Endometrial microvascular endothelial cells (primary cell): ENCODE results near the gene NUP50. TPM values are rescaled to one million over a fixed set of nuclear protein-coding genes. Genes with fewer than 3 reads are reported as not detected.

Experiments
- in situ Hi-C: cut with HindIII; loops from 2 replicates; pipeline ENCODE4 v1.10.0; 2017; ENCODE audit warnings: low sequenced_read_pairs, low pct_unique_long_range_greater_than_20kb; ENCODE audit errors: inconsistent ontology term
- total RNA-seq: library from RNA; depleted of rRNA; stranded (reverse); fragments of >200 nt; gene quantifications from one replicate; pipeline ENCODE4 v1.2.3, GENCODE V29; 2015; ENCODE audit errors: inconsistent ontology term

NUP50 gene
- total RNA-seq, 1 donor from 2014 or later = 107 TPM

- in situ Hi-C loops = no loop called here
Observed at GRCh38 chr22:45157907-45158306, 5.8 kb upstream of the NUP50 start.

GRCh38 chr22:45159652-45160462, 3.9 kb upstream of the NUP50 start:
- in situ Hi-C loops = no loop called here

GRCh38 chr22:45162531-45162930, 1.2 kb upstream of the NUP50 start:
- in situ Hi-C loops = no loop called here

GRCh38 chr22:45163099-45163450, 650 bp upstream of the NUP50 start:
- in situ Hi-C loops = no loop called here

GRCh38 chr22:45164270-45165088, 754 bp downstream of the NUP50 start:
- in situ Hi-C loops = no loop called here

GRCh38 chr22:45166932-45167331, 3.2 kb downstream of the NUP50 start:
- in situ Hi-C loops = no loop called here

GRCh38 chr22:45169591-45170466, 6.1 kb downstream of the NUP50 start:
- in situ Hi-C loops = no loop called here

- in situ Hi-C loops = no loop called here
Observed at GRCh38 chr22:45171830-45172229, 8.1 kb downstream of the NUP50 start.

GRCh38 chr22:45172881-45173585, 9.3 kb downstream of the NUP50 start:
- in situ Hi-C loops = no loop called here

GRCh38 chr22:45179276-45180049, 15.7 kb downstream of the NUP50 start:
- in situ Hi-C loops = no loop called here

- in situ Hi-C loops = no loop called here
Observed at GRCh38 chr22:45180146-45180679, 16.5 kb downstream of the NUP50 start.

- in situ Hi-C loops = no loop called here
Observed at GRCh38 chr22:45181240-45181639, 17.5 kb downstream of the NUP50 start.

- in situ Hi-C loops = no loop called here
Observed at GRCh38 chr22:45181766-45182165, 18.0 kb downstream of the NUP50 start.

GRCh38 chr22:45183974-45184373, 20.2 kb downstream of the NUP50 start:
- in situ Hi-C loops = no loop called here

- in situ Hi-C loops = no loop called here
Observed at GRCh38 chr22:45185718-45186514, 22.2 kb downstream of the NUP50 start.

- in situ Hi-C loops = no loop called here
Observed at GRCh38 chr22:45187891-45188290, 24.2 kb downstream of the NUP50 start.

- in situ Hi-C loops = no loop called here
Observed at GRCh38 chr22:45188779-45189178, 25.1 kb downstream of the NUP50 start.
